ENCODE results near the gene MRLN. TPM values are rescaled to one million over a fixed set of nuclear protein-coding genes. Genes with fewer than 3 reads are reported as not detected.

MRLN gene
- total RNA-seq, 3 donors from 2014 or later (not counting 1 experiment from before 2014, with no cell fraction given): not detected

DNA sequence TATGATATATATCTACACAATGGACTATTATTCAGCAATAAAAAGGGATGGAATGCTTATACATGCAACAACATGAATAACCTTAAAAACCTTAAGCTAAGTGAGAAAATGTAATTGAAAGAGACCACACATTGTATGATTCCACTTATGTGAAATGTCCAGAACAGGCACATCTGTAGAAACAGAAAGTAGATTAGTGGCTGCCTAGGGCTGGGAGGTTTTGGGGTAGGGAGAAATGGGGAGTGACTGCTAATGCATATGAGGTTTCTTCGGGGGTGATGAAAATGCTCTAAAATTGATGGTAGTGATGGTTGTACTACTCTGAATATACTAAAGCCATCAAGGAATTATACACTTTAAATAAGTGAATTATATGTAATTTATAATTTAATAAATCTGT lies 58.3 kb downstream of the MRLN start:
- ATAC-seq: no peak
- Mint-ChIP-seq H3K9me3 (no peaks in the 10 kb centered on the region), H3K4me3 (no peak overlapping the region), H3K27ac (no peak overlapping the region), H3K36me3 (no peaks in the 10 kb centered on the region), H3K27me3 (ENCODE audit: low read depth in 2 of 2) (peaks cover 0 to 4% of the 10 kb centered on the region in 2 donors), H3K4me1 (no peaks in the 10 kb centered on the region)
- Histone ChIP-seq H3K4me3 (ENCODE audit: low read length) (no peak overlapping the region), H3K36me3 (ENCODE audit: control insufficient read depth, insufficient read depth, low read length) (no peaks in the 10 kb centered on the region), H3K9me3 (ENCODE audit: control insufficient read depth, insufficient read depth, low read length) (no peaks in the 10 kb centered on the region), H3K4me1 (ENCODE audit: control insufficient read depth, insufficient read depth, low read length) (no peaks in the 10 kb centered on the region), H3K27ac (ENCODE audit: low read length) (no peak overlapping the region), H3K27me3 (ENCODE audit: control insufficient read depth, insufficient read depth, low read length) (no peaks in the 10 kb centered on the region)
- WGBS (ENCODE audit: insufficient coverage): no CpG with 5 or more reads among the region's 1 CpG
- intact Hi-C loops (cut with micrococcal nuclease): no loop called here
- TF ChIP-seq, protein P1, sequence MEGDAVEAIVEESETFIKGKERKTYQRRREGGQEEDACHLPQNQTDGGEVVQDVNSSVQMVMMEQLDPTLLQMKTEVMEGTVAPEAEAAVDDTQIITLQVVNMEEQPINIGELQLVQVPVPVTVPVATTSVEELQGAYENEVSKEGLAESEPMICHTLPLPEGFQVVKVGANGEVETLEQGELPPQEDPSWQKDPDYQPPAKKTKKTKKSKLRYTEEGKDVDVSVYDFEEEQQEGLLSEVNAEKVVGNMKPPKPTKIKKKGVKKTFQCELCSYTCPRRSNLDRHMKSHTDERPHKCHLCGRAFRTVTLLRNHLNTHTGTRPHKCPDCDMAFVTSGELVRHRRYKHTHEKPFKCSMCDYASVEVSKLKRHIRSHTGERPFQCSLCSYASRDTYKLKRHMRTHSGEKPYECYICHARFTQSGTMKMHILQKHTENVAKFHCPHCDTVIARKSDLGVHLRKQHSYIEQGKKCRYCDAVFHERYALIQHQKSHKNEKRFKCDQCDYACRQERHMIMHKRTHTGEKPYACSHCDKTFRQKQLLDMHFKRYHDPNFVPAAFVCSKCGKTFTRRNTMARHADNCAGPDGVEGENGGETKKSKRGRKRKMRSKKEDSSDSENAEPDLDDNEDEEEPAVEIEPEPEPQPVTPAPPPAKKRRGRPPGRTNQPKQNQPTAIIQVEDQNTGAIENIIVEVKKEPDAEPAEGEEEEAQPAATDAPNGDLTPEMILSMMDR (IDR thresholded peaks at IDR 0.05): no peak
- DNase-seq: no peak

DNA sequence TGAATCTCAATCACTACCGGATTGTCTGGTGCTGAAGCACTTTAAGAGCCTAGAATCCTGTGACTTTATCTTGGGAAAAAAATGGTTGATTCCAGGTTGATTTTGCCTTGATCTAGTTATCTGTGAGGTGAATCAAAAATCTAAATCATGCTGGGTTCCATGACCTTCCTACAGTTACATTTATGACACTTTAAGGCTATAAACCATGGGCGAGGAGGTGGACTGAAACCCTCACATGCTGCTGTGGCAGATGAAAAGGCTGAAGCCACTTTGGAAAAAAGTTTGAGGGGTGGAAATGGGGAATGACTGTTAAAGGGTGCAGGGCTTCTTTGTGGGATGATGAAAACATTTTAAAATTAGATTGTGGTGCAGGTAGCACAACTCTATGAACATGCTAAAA lies 61.1 kb downstream of the MRLN start:
- no peak overlapping the region for H3K4me3 Mint-ChIP-seq
- H3K36me3 ChIP-seq (ENCODE audit: control insufficient read depth, insufficient read depth, low read length): no peaks in the 10 kb centered on the region
- intact Hi-C loops (cut with micrococcal nuclease): no loop called here
- H3K9me3 Mint-ChIP-seq: no peaks in the 10 kb centered on the region
- no peaks in the 10 kb centered on the region for H3K4me1 ChIP-seq (ENCODE audit: control insufficient read depth, insufficient read depth, low read length)
- no peak for ATAC-seq
- H3K4me1 Mint-ChIP-seq: no peaks in the 10 kb centered on the region
- no peaks in the 10 kb centered on the region for H3K27me3 ChIP-seq (ENCODE audit: control insufficient read depth, insufficient read depth, low read length)
- H3K9me3 ChIP-seq (ENCODE audit: control insufficient read depth, insufficient read depth, low read length): no peaks in the 10 kb centered on the region
- H3K27me3 Mint-ChIP-seq (ENCODE audit: low read depth in 2 of 2): peaks cover 4 to 11% of the 10 kb centered on the region in 2 donors
- no peak overlapping the region for H3K4me3 ChIP-seq (ENCODE audit: low read length)
- H3K27ac Mint-ChIP-seq: no peak overlapping the region
- H3K27ac ChIP-seq (ENCODE audit: low read length): no peak overlapping the region
- H3K36me3 Mint-ChIP-seq: no peaks in the 10 kb centered on the region
- DNase-seq: no peak
- 78% methylated on average over 1 of the region's 2 CpGs for WGBS (ENCODE audit: insufficient coverage)
- TF ChIP-seq, protein P1 (IDR thresholded peaks at IDR 0.05): no peak

GRCh38 chr10:59688921-59689351 lies 64.3 kb downstream of the MRLN start:
- DNase-seq: no peak
- no peaks in the 10 kb centered on the region for H3K36me3 ChIP-seq (ENCODE audit: control insufficient read depth, insufficient read depth, low read length)
- H3K4me1 ChIP-seq (ENCODE audit: control insufficient read depth, insufficient read depth, low read length): no peaks in the 10 kb centered on the region
- WGBS (ENCODE audit: insufficient coverage): 65% methylated on average over 5 of the region's 5 CpGs
- Mint-ChIP-seq H3K4me1 (no peaks in the 10 kb centered on the region), H3K9me3 (no peaks in the 10 kb centered on the region), H3K36me3 (no peaks in the 10 kb centered on the region), H3K27me3 (ENCODE audit: low read depth in 2 of 2) (peaks cover 4 to 11% of the 10 kb centered on the region in 2 donors), H3K4me3 (no peak overlapping the region), H3K27ac (no peak overlapping the region)
- TF ChIP-seq, protein P1 (IDR thresholded peaks at IDR 0.05): no peak
- H3K9me3 ChIP-seq (ENCODE audit: control insufficient read depth, insufficient read depth, low read length): no peaks in the 10 kb centered on the region
- no peak overlapping the region for H3K4me3 ChIP-seq (ENCODE audit: low read length)
- no peak overlapping the region for H3K27ac ChIP-seq (ENCODE audit: low read length)
- ATAC-seq: no peak
- intact Hi-C loops (cut with micrococcal nuclease): no loop called here
- H3K27me3 ChIP-seq (ENCODE audit: control insufficient read depth, insufficient read depth, low read length): no peaks in the 10 kb centered on the region

- no peaks in the 10 kb centered on the region for H3K4me1 Mint-ChIP-seq
- DNase-seq (no peak), ATAC-seq (no peak)
- no peaks in the 10 kb centered on the region for H3K36me3 Mint-ChIP-seq
- H3K27ac Mint-ChIP-seq: no peak overlapping the region
- H3K9me3 ChIP-seq (ENCODE audit: control insufficient read depth, insufficient read depth, low read length): no peaks in the 10 kb centered on the region
- no peak overlapping the region for H3K27ac ChIP-seq (ENCODE audit: low read length)
- TF ChIP-seq, protein P1 (IDR thresholded peaks at IDR 0.05): no peak
- H3K4me3 Mint-ChIP-seq: no peak overlapping the region
- no peaks in the 10 kb centered on the region for H3K9me3 Mint-ChIP-seq
- WGBS (ENCODE audit: insufficient coverage): no CpG with 5 or more reads among the region's 1 CpG
- no peaks in the 10 kb centered on the region for H3K36me3 ChIP-seq (ENCODE audit: control insufficient read depth, insufficient read depth, low read length)
- H3K27me3 Mint-ChIP-seq (ENCODE audit: low read depth in 2 of 2): peaks cover 4 to 11% of the 10 kb centered on the region in 2 donors
- H3K27me3 ChIP-seq (ENCODE audit: control insufficient read depth, insufficient read depth, low read length): no peaks in the 10 kb centered on the region
- intact Hi-C loops (cut with micrococcal nuclease): no loop called here
- H3K4me3 ChIP-seq (ENCODE audit: low read length): no peak overlapping the region
- no peaks in the 10 kb centered on the region for H3K4me1 ChIP-seq (ENCODE audit: control insufficient read depth, insufficient read depth, low read length)
These were observed 65.6 kb downstream of the MRLN start for GRCh38 chr10:59687657-59688056.
